Esophagus muscularis mucosa (tissue), 4 donors: Measurements from ENCODE around the gene CPED1.

Experiments used
- EP300 ChIP-seq: sonication (generic); formaldehyde crosslinking; IDR thresholded peaks from one replicate; pipeline ENCODE4 v1.6.1; 2017; ENCODE audit warnings: antibody characterized with exemption
- POLR2AphosphoS5 ChIP-seq, 2 donors: sonication (generic); formaldehyde crosslinking; IDR thresholded peaks; one replicate each; pipeline ENCODE4 v1.6.1; 2017; ENCODE audit warnings: antibody characterized with exemption in 2 of 2
- TF ChIP-seq, protein P1 (sequence below), 3 experiments: fragments of 200-600 bp in 2 of 3; fragments of 450-650 bp in 1 of 3; sonication (generic) in 2 of 3; IDR thresholded peaks; one replicate each; pipeline ENCODE4 v1.5.1; 2017 to 2019; ENCODE audit warnings: antibody characterized with exemption in 3 of 3, mild to moderate bottlenecking in 2 of 3, moderate library complexity in 1 of 3

DNA sequence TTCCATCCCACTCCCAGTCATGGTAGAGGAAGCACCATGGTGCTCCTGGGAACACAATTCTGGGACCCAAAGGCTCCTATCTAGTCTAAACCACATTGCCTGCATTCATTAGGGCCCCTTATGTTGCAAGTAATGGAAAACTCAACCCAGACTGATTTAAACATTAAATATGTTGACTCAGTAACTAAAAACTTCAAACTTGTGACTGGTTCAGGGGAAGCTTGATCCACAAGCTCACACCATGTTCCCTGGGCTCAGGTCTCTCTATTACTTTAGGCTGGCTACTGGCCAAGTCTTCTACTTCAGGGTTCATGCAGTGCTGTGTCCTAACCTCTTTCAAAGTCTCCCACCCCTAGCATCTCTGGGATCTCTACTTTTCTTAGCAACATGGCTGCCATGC lies 353.4 kb downstream of the CPED1 start:
- TF ChIP-seq, protein P1, sequence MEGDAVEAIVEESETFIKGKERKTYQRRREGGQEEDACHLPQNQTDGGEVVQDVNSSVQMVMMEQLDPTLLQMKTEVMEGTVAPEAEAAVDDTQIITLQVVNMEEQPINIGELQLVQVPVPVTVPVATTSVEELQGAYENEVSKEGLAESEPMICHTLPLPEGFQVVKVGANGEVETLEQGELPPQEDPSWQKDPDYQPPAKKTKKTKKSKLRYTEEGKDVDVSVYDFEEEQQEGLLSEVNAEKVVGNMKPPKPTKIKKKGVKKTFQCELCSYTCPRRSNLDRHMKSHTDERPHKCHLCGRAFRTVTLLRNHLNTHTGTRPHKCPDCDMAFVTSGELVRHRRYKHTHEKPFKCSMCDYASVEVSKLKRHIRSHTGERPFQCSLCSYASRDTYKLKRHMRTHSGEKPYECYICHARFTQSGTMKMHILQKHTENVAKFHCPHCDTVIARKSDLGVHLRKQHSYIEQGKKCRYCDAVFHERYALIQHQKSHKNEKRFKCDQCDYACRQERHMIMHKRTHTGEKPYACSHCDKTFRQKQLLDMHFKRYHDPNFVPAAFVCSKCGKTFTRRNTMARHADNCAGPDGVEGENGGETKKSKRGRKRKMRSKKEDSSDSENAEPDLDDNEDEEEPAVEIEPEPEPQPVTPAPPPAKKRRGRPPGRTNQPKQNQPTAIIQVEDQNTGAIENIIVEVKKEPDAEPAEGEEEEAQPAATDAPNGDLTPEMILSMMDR (IDR thresholded peaks at IDR 0.05) = no peak
- TF ChIP-seq POLR2AphosphoS5 (IDR thresholded peaks at IDR 0.05) (no peak), EP300 (no peak)
